ENCODE results near the gene ABR. TPM values are rescaled to one million over a fixed set of nuclear protein-coding genes. Genes with fewer than 3 reads are reported as not detected.

ABR gene
- total RNA-seq, result 100 to 1,000 TPM; 159 to 200 TPM

DNA sequence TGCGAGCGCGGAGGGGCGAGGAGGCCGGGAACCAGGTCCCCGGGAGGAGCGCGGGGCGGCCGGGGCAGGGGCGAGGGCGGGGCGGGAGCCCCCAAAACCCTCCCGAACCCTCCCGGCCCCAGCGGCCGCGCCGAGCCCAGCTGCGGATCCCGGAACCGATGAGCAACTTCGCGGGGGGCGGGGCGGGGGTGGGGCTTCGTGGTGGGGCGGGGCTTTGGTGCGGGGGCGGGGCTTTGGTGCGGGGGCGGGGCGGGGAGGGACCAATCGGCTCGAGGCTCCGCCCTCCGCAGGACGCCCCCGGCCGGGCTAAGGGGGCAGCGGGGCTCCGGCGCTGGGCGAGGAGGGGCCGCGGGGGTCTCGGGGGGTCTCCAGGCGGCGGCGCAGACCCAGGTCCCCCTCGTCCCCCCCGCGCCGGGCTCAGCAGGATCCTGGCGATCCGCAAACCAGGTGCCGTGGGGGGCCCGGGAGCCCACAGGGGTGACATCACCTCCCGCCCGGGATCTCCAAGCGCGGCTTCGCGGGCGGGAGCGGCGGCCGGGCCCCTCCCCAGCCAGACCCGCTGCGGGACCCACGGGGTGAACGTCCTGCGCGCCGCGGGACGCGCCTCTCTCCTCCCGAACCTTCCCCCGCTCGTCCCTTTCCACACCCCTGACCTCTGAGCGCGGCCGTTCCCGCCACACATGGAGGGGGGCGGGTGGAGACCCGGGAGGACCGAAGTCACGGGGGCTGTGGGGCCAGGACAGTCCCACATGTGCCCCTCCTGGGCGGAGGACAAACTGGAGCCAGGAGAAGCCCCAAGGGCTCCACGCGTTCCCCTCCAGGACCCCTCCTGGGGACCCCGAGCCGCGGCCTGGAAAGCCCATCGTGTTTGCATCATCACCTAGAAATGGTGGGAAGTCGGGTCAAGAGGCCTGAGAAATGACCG lies at the start of gene ABR:
Gene ABR (minus strand): TSS at position 164 of the 925 bp plus-strand sequence. CDS start 254 bp downstream, outside the sequence.
- Histone ChIP-seq H3K4me3 (peak within 1 kb of the TSS; percentile 99), H3K27ac (peak within 1 kb of the TSS; percentile 55 to 61), H3K36me3 (no peaks in the 10 kb centered on the region), H3K9me3 (no peaks in the 10 kb centered on the region), H3K27me3 (replicated peaks; ENCODE audit: insufficient read depth) (no peaks in the 10 kb centered on the region), H3K4me1 (ENCODE audit: control insufficient read depth in 1 of 2, low read depth in 2 of 2) (peaks cover 24 to 28% of the 10 kb centered on the region in 2 donors)
- no peak for TF ChIP-seq CTCF (IDR thresholded peaks at IDR 0.05)
- DNase-seq (ENCODE audit: low spot score), result no peak
- ATAC-seq (ENCODE audit: insufficient number of reproducible peaks, low FRiP score, low read depth), result no peak

DNA sequence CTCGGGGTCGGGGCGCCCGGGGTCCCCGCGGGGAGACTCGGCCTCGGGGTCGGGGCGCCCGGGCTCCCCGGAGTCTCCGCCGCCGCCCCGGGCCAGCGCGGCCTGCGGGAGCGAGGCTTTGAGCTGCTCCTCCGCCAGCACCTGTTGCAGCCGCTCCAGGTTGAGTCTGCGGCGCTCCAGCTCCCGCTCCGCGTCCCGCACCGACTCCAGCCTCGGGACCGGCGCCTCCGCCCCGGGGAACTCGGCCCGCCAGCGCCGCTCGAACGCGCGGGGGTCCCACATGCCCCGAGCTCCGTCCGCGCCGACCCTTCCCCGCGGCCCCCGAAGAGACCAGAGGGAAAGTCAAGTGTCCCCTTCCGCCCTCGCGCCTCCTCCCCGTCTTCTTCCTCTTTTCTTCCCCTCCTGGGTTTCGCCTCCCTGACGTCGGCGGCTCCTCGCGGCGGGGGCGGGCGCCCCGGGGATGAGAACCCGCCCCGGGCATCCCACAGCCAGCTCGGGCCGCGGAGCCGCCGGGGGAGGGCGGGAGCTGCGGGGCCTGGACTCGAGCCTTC lies 49.6 kb upstream of the ABR start:
- Histone ChIP-seq H3K27ac (no peak overlapping the region), H3K4me3 (peak overlapping the region; percentile 78), H3K9me3 (no peaks in the 10 kb centered on the region), H3K4me1 (ENCODE audit: control insufficient read depth in 1 of 2, low read depth in 2 of 2) (peaks cover 0 to 22% of the 10 kb centered on the region in 2 donors), H3K36me3 (no peaks in the 10 kb centered on the region), H3K27me3 (replicated peaks; ENCODE audit: insufficient read depth) (peaks cover 3% of the 10 kb centered on the region)
- ATAC-seq (ENCODE audit: insufficient number of reproducible peaks, low FRiP score, low read depth) (no peak), DNase-seq (ENCODE audit: low spot score) (no peak)
- TF ChIP-seq CTCF (IDR thresholded peaks at IDR 0.05), result no peak

- no peak for DNase-seq (ENCODE audit: low spot score)
- Histone ChIP-seq H3K27ac (no peak overlapping the region), H3K4me1 (ENCODE audit: control insufficient read depth in 1 of 2, low read depth in 2 of 2) (peaks cover 0 to 22% of the 10 kb centered on the region in 2 donors), H3K9me3 (no peaks in the 10 kb centered on the region), H3K27me3 (replicated peaks; ENCODE audit: insufficient read depth) (peaks cover 3% of the 10 kb centered on the region), H3K4me3 (peak overlapping the region; percentile 78), H3K36me3 (no peaks in the 10 kb centered on the region)
- no peak for TF ChIP-seq CTCF (IDR thresholded peaks at IDR 0.05)
- ATAC-seq (ENCODE audit: insufficient number of reproducible peaks, low FRiP score, low read depth), result no peak
These were observed 49.1 kb upstream of the ABR start for GRCh38 chr17:1228781-1229348.

DNA sequence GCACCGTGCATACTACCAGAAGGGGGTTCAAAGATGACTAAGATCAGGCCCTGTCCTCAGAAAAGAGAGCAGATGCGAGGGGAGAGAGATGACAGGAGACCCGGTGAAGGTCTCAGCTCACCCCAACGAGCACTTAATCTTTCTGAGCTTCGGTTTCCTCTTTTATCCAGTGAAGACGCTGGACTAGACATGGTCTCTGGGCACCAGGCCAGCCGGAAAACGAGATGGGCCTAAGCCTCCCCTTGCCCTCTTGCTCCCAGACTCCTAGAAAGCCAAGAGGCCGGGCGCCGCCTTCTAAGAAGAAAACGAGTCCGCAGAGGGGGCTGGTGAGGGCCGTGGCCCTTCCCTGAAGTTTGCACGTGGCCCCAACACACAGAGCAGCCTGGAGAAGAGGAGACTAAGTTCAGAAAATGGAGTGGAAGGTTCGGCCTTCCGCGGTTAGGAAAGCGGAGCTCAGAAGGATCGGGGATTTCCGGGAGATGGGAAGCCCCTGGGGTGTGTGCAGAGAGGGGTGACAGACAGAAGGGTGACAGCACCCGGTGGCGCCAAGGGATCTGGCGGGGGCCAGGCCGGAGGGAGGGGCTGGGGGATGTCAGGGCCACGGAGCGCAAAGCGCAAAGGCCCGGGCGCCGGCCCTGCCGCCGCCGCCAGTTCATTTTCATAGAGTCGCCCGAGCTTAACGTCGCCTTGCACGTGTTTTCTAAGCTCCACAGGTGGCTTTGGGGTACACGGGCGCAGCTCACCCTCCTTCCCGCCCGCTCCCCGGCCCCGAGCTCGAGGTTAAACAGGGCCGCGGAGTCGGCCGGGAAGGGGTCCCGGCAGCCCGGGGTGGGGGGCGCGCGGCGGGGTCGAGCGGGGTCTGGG lies 48.4 kb upstream of the ABR start:
- no peak overlapping the region for H3K27ac ChIP-seq

More for the DNA sequence above, 48.4 kb upstream of the ABR start:
- Histone ChIP-seq H3K4me1 (ENCODE audit: control insufficient read depth in 1 of 2, low read depth in 2 of 2) (peaks cover 0 to 22% of the 10 kb centered on the region in 2 donors), H3K9me3 (no peaks in the 10 kb centered on the region), H3K4me3 (peak overlapping the region; percentile 78), H3K27me3 (replicated peaks; ENCODE audit: insufficient read depth) (peaks cover 3% of the 10 kb centered on the region), H3K36me3 (no peaks in the 10 kb centered on the region)
- no peak for ATAC-seq (ENCODE audit: insufficient number of reproducible peaks, low FRiP score, low read depth)
- TF ChIP-seq CTCF (IDR thresholded peaks at IDR 0.05), result no peak
- no peak for DNase-seq (ENCODE audit: low spot score)
